NK-92 treated with Interleukin-12 subunit alpha and Interleukin-12 subunit beta, amount 100 ng/mL, for 24 hours (cell line): ENCODE data around the gene SLC43A2.

Experiments
- DNase-seq: peaks from one replicate; lab custom pipeline; 2025; lab: John Stamatoyannopoulos, UW

SLC43A2 gene

DNA sequence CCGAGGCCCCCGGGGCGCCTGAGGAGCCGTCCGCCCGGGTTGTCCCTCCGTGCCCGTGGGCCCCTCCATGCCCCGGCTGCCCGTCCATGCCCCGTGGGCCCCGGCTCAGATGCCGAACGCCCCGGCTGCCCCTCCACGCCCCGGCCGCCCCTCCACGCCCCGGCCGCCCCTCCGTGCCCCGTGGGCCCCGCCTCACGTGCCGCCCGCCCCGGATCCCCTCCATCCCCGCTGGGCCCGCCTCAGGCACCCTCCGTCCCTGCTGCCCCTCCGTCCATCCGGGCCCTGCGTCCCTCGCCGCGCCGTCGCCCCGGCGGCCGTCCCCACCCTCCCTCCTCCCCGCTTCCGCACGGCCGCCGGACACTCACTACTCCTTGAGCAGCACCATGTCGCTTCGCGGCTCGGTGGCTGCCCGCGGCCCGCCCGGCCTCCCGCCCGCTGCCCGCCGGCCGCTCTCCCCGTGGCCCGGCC lies 66.4 kb downstream of the SLC43A2 start:
- DNase-seq, result no peak

- no peak for DNase-seq
Observed at GRCh38 chr17:1561420-1562175, 67.0 kb downstream of the SLC43A2 start.

GRCh38 chr17:1560858-1561355 lies 67.7 kb downstream of the SLC43A2 start:
- no peak for DNase-seq

DNA sequence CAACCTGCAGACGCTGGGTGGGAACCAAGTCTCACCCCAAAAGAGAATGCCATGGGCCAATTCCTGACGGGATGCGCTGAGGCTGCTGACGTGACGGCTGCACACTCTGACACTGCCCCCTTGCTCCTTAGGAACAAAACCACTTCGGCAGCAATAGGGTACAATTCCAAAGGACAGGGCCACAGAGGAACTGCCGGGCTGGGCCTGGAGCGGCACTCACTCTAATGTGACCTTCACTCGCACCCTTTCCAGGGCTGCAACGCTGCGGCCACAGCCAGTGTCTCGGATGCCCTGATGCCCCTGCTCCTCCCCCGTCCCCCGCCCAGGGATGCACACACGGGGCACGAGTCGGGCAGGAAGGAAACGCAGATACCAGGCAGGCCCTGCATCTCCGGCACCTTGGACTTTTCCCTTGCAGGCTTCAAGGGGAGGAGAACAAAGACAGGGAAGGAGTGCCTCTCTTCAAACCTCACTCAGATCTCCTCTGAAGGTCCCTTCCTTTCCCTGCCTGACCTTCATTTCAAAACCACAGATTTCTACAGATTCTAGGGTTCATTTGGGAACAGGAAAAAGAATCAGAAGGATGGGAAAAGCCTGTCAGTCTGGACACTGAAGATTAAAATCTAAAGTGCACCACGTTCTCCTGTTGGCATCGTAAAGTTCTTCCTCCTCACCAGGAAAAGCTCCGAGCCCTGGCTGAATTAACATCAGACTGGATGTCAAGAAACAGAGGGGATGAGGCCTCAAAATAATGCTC lies 68.4 kb downstream of the SLC43A2 start:
- no peak for DNase-seq

- no peak for DNase-seq
Observed at GRCh38 chr17:1559047-1560043, 69.3 kb downstream of the SLC43A2 start.

- DNase-seq, result no peak
Observed at GRCh38 chr17:1558401-1558800, 70.2 kb downstream of the SLC43A2 start.

- DNase-seq, result no peak
Observed at GRCh38 chr17:1557355-1558095, 71.1 kb downstream of the SLC43A2 start.

DNA sequence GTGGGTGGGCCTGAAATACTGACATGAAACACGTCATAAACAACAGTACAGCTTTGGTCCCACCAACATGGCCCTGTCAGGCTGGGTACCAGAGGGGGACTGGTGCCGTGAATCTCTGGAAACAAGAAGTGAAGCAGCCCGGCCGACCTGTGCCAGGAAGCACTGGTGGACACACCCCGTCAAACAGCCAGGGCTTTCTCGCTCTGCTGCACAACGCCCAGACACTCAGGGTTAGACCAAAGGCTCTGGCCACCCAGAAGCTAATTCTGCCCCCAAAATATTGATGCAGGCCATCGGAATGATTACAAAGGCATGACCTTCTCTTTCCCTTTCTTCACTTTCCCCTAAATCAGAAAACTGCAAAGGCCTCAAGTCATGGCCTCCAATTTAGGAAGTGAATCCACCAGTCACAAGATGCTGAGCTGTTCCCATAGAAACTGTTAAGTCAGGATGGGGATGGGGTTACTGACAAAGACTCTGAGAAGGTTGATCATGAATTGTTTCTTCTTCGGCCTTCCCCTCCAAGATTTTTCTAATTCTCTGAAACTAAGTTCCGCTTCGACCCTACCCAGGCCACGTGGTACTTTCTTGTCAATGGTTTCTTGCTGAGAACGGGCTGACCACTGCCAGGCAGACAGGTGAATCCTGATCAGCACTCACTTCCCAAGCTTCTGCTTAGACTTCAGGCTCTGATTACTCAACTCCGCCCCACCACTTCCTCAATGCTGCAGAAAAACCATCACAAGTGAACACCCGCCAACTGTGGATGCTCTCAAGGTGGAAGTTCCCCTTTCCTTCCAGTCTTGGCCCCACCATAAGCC lies 72.8 kb downstream of the SLC43A2 start:
- DNase-seq, result no peak

DNA sequence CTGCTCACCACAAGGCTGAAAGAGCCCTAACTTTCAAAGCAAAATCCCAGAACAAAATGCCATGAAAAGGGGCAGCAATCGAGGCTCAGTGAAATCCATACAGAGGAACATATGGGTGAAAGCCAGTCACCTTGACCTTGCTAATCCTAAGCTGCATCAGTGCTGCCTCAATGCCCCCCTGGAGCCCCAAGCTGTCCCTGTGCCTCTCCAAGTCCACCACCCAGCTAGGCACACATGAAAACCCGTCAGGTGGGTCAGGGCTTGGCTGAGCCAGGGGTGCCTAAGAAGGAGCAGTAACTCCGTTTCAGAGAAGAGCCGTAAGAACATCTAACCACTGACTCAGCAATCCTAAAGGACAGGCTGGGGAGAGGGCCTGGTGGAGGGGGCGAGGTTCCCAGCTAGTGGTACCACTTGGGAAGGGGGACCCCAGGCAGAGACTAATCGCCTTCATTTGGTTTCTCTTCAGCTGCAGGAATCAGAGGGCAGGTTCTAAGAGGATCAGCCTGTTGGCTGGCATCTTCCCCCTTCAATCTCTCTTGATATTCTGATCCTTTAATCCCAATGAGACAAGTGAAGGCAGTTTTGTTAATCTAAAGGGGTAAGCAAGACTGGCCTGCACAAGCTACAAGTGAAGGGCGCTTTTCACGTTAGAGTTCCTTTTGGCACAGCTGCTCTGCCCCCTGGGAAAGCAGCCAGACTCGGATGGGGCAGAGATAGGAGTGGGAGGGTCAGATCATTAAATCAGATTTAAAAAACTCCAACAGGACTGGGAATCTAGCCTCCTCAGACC lies 73.7 kb downstream of the SLC43A2 start:
- no peak for DNase-seq

DNA sequence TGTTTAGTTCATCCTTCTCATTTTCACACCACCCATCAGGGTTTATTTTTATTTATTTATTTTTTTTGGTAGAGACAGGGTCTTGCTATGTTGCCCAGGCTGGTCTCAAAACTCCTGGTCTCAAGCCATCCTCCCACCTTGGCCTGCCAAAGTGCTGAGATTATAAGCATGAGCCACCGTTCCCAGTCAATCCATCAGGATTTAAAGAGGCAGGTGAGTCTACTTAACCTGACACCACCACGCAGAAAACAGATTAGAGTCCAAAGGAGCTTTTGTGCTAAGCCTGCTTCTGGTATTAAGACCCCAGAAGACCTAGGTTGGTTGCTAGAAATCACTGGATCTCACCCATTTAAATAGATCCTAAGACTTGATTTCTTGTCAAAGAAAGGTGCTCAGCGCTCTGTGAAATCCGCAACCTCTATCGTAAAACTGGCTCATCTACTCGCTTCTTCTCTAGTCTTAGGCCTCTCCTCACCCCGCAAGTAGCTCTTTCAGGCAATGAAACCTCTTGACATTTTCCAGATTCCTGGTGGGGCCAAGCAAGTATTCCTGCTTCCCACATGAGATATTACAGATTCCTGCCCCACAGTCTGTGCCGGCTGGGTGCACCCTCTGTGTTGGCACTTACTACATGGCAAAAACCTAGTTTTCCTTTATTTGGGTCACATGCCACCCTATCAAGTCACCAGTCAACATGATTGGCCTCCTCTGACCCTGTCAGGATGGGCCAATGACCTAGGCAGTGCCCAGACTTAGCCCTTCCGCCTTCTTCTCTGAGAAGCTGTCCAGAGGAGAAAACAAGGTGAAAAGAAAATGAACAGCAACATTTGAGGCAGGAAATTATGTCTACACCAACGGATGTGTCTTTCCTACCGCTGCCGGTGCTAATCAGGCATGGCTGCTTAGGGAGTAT lies 75.0 kb downstream of the SLC43A2 start:
- no peak for DNase-seq

DNA sequence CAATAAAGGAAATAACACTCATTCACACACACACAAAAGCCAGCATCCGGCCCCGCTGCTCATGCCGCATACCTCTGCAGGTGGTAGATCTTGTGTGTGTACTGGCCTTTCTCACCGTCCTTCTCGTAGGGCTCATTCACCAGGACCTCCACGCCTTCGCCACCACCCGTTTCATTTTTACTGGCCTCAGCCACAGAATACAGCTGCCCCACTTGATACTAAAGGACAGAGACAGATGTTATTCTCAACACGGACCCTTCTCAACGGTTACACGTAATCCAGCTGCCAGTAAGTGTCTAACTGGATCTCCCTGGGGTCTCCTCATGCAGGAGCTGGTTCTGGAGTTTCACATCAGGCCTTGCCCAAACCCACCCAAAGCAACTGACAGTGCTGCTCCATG lies 75.7 kb downstream of the SLC43A2 start:
- DNase-seq, result no peak

GRCh38 chr17:1551741-1552140 lies 76.9 kb downstream of the SLC43A2 start:
- DNase-seq, result no peak

DNA sequence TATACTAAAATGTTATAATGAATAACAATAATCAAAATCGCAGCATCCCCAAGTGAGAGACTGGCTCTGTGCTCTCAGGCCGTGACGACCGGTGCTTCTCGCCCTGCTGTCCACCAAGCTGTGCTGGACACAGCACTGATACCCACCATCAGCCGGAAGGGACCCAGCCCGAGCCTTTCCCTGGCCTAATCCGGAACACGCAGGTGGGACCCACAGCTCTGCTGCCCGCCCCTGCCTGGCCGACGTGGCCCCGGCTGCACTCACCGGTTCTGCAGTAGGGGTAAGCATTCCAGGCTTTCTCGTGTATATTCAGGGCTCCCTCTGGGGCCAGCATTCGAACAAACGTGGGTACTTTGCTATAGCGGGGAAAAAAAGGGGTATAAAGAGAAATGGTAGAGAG lies 80.6 kb downstream of the SLC43A2 start:
- no peak for DNase-seq

DNA sequence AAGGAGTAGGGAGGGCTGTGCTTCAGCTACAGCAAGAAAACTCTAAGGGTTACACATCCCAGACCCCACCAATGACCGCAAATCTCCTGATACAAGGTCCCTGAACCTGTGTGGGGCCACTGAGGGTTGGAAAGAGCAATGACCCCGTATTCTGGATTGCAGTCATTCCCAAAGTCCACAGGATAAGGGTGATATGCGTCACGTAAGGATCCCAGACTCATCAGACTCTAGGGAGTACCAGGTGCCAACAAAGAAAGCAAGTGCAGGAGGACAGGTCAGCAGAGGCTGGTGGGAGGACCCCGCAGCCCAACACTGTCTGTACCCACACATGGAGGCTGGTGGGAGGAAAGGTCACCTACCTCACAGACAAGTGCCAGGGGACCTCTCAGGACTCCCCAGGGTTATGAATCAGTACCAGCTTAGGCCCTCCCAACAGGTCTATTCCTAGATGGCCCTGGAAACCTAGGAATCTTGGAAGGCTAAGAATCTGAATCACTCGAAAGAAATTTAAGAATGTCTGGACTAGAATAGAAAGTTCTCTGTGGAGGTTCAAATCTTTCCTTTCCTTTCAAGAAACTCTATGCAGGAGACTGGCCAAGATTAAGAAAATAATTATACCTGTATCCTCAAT lies 82.2 kb downstream of the SLC43A2 start:
- no peak for DNase-seq

DNA sequence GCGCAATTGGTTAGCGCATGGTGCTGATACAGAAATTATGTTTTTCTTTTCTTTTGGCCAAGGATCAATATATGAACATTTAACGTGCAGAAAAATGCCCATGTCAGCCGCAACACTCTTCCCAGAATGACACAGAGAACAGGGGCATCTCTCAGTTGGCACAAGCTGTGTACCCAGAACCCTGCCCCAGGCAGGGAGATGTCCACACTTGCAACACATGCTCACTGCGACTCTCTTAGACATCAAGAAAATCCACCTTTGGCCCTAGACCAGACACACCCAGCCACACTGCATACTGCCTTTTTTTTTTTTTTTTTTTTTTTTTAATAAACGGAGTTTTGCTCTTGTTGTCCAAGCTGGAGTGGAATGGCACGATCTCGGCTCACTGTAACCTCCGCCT lies 83.0 kb downstream of the SLC43A2 start:
- no peak for DNase-seq

DNA sequence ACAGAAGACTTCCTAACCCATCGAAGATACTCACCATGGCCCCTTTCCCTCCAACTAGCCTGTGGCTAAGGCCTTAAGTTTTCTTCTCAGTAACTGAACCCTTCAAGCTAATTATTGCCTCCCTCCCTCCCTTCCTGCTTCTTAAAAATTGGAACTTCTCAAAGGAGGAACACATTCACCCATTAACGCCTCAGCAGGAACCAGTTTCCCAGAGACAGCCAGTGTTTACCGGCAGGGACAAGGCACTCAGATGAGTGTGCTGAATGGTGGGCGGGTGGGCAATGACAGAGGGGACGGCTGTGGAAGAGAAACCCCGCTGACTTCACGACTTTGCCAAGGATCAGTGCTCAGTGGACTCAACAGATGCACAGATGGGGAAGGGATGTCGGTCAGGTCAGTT lies 86.3 kb downstream of the SLC43A2 start:
- DNase-seq, result no peak

DNA sequence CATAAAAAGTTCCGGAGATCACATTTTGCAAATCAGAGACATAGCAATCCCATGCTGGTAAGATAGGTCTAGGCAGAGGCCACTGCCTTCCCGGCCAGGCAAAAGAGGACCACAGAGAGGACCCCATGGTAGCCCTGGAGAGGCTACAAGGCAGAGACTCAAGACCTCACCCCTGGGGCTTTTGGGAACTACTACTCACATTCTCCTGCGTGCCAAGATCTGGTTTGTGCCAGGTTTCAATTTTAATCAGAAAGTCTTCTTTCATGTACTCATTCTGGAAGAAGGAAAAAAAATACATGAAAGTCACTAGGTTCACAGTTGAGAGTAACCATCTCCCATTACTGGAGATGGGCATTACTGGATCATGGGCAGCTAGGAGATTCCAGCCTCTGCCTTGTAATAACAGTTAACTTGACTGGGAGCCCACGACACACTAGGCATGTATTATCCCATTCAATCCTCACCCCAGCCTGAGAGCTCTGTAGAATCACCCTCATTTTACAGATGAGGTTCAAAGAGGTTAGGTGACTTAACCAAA lies 87.2 kb downstream of the SLC43A2 start:
- no peak for DNase-seq

- DNase-seq, result no peak
Observed at GRCh38 chr17:1539811-1540210, 88.8 kb downstream of the SLC43A2 start.
